Large intestine (tissue), 3 donors: ENCODE data around the gene NAA60. TPM values are rescaled to one million over a fixed set of nuclear protein-coding genes. Genes with fewer than 3 reads are reported as not detected.

Experiments used
- DNase-seq, 2 donors: peaks; one replicate each; pipeline versions ENCODE4 v3.0.0 to v3.0.0-alpha.2; 2013
- H3K27ac ChIP-seq: one replicate; pipeline ENCODE4 v1.5.1; 2013; ENCODE audit warnings: low read length
- H3K27me3 ChIP-seq: 2 replicates; pipeline ENCODE4 v1.6.1; 2013; ENCODE audit warnings: low read length; ENCODE audit not compliant: control insufficient read depth, insufficient read depth
- H3K36me3 ChIP-seq: 2 replicates; pipeline ENCODE4 v1.6.1; 2013; ENCODE audit warnings: low read length; ENCODE audit not compliant: control insufficient read depth, insufficient read depth
- H3K4me1 ChIP-seq: one replicate; pipeline ENCODE4 v1.6.1; 2013; ENCODE audit warnings: low read length; ENCODE audit not compliant: control insufficient read depth, insufficient read depth
- H3K4me3 ChIP-seq: one replicate; pipeline ENCODE4 v1.5.1; 2013; ENCODE audit warnings: low read length
- H3K9me3 ChIP-seq: one replicate; pipeline ENCODE4 v1.6.1; 2013; ENCODE audit warnings: mild to moderate bottlenecking, low read depth, low read length, moderate library complexity; ENCODE audit not compliant: control insufficient read depth
- WGBS: methylation state at CpG from one replicate; pipeline ENCODE4 v1.1.5; 2013; ENCODE audit warnings: low lambda C conversion rate; ENCODE audit not compliant: insufficient coverage; 5-methylcytosine and 5-hydroxymethylcytosine counted together
- polyA plus RNA-seq: library from polyadenylated mRNA; unstranded; fragments of 120-200 nt; gene quantifications from one replicate; pipeline ENCODE4 v1.2.1, GENCODE V29; 2013

The NAA60 gene
- polyA plus RNA-seq, 1 donor = 59.3 TPM

- H3K4me1 ChIP-seq = no peaks in the 10 kb centered on the region
- no peak overlapping the region for H3K27ac ChIP-seq
- no CpG with 5 or more reads among the region's 7 CpGs for WGBS
- peaks cover 70% of the 10 kb centered on the region for H3K36me3 ChIP-seq
- DNase-seq = no peak
- H3K27me3 ChIP-seq = no peaks in the 10 kb centered on the region
- no peak overlapping the region for H3K4me3 ChIP-seq
- H3K9me3 ChIP-seq = no peaks in the 10 kb centered on the region
Measured at GRCh38 chr16:3508736-3509135, 65.3 kb downstream of the NAA60 start.

- DNase-seq = no peak
- Histone ChIP-seq H3K27me3 (no peaks in the 10 kb centered on the region), H3K4me1 (no peaks in the 10 kb centered on the region), H3K9me3 (no peaks in the 10 kb centered on the region), H3K4me3 (no peak overlapping the region), H3K36me3 (peaks cover 78% of the 10 kb centered on the region), H3K27ac (no peak overlapping the region)
- WGBS = no CpG with 5 or more reads among the region's 13 CpGs
Measured at GRCh38 chr16:3509470-3509928, 66.0 kb downstream of the NAA60 start.

- WGBS = no CpG with 5 or more reads among the region's 10 CpGs
- peaks cover 81% of the 10 kb centered on the region for H3K36me3 ChIP-seq
- H3K27ac ChIP-seq = no peak overlapping the region
Measured at GRCh38 chr16:3510416-3510815, 66.9 kb downstream of the NAA60 start.

GRCh38 chr16:3511286-3512180 is 68.1 kb downstream of the NAA60 start:
- H3K9me3 ChIP-seq = no peaks in the 10 kb centered on the region
- DNase-seq = no peak
- H3K36me3 ChIP-seq = peaks cover 80% of the 10 kb centered on the region
- H3K4me3 ChIP-seq = no peak overlapping the region
- WGBS = 100% methylated on average over 4 of the region's 23 CpGs
- H3K27me3 ChIP-seq = no peaks in the 10 kb centered on the region
- H3K4me1 ChIP-seq = no peaks in the 10 kb centered on the region
- H3K27ac ChIP-seq = no peak overlapping the region

More at GRCh38 chr16:3510416-3510815, 66.9 kb downstream of the NAA60 start:
- no peak for DNase-seq
- H3K9me3 ChIP-seq = no peaks in the 10 kb centered on the region
- H3K4me3 ChIP-seq = no peak overlapping the region
- H3K4me1 ChIP-seq = no peaks in the 10 kb centered on the region
- no peaks in the 10 kb centered on the region for H3K27me3 ChIP-seq

GRCh38 chr16:3513892-3514583 is 70.6 kb downstream of the NAA60 start:
- H3K27ac ChIP-seq = no peak overlapping the region
- H3K4me3 ChIP-seq = no peak overlapping the region
- H3K36me3 ChIP-seq = peaks cover 85% of the 10 kb centered on the region
- no peaks in the 10 kb centered on the region for H3K9me3 ChIP-seq
- DNase-seq = no peak
- no peaks in the 10 kb centered on the region for H3K27me3 ChIP-seq
- H3K4me1 ChIP-seq = no peaks in the 10 kb centered on the region
- no CpG with 5 or more reads among the region's 7 CpGs for WGBS

- no peak for DNase-seq
- H3K36me3 ChIP-seq = peaks cover 83% of the 10 kb centered on the region
- H3K27me3 ChIP-seq = no peaks in the 10 kb centered on the region
- no peaks in the 10 kb centered on the region for H3K9me3 ChIP-seq
- H3K27ac ChIP-seq = no peak overlapping the region
- no peak overlapping the region for H3K4me3 ChIP-seq
- H3K4me1 ChIP-seq = no peaks in the 10 kb centered on the region
- 100% methylated on average over 1 of the region's 4 CpGs for WGBS
Measured at GRCh38 chr16:3514621-3515020, 71.1 kb downstream of the NAA60 start.

GRCh38 chr16:3515897-3516296 is 72.4 kb downstream of the NAA60 start:
- no peak overlapping the region for H3K27ac ChIP-seq
- no peak overlapping the region for H3K4me3 ChIP-seq
- no peaks in the 10 kb centered on the region for H3K4me1 ChIP-seq
- no peaks in the 10 kb centered on the region for H3K27me3 ChIP-seq
- peaks cover 86% of the 10 kb centered on the region for H3K36me3 ChIP-seq
- 67% methylated on average over 1 of the region's 4 CpGs for WGBS
- H3K9me3 ChIP-seq = no peaks in the 10 kb centered on the region
- no peak for DNase-seq

- no peak for DNase-seq
- Histone ChIP-seq H3K27ac (no peak overlapping the region), H3K36me3 (peaks cover 78% of the 10 kb centered on the region), H3K4me1 (no peaks in the 10 kb centered on the region), H3K4me3 (no peak overlapping the region), H3K27me3 (no peaks in the 10 kb centered on the region), H3K9me3 (no peaks in the 10 kb centered on the region)
- no CpG with 5 or more reads among the region's 6 CpGs for WGBS
Measured at GRCh38 chr16:3518292-3518985, 75.0 kb downstream of the NAA60 start.

GRCh38 chr16:3518986-3519348 is 75.5 kb downstream of the NAA60 start:
- Histone ChIP-seq H3K9me3 (no peaks in the 10 kb centered on the region), H3K4me3 (no peak overlapping the region), H3K27ac (no peak overlapping the region), H3K27me3 (no peaks in the 10 kb centered on the region), H3K36me3 (peaks cover 78% of the 10 kb centered on the region), H3K4me1 (no peaks in the 10 kb centered on the region)
- no peak for DNase-seq
- WGBS = no CpG with 5 or more reads among the region's 8 CpGs

- Histone ChIP-seq H3K4me3 (no peak overlapping the region), H3K4me1 (no peaks in the 10 kb centered on the region), H3K27me3 (no peaks in the 10 kb centered on the region), H3K27ac (no peak overlapping the region), H3K9me3 (no peaks in the 10 kb centered on the region), H3K36me3 (peaks cover 75% of the 10 kb centered on the region)
- 100% methylated on average over 1 of the region's 2 CpGs for WGBS
- no peak for DNase-seq
Measured at GRCh38 chr16:3519581-3519980, 76.1 kb downstream of the NAA60 start.
